ENCODE measurements around the gene MGST2.

MGST2 gene

GRCh38 chr4:139704915-139705485 is 39.4 kb downstream of the MGST2 start:
- DNase-seq (ENCODE audit: low read depth in 2 of 2): no peak

- DNase-seq (ENCODE audit: low read depth in 2 of 2): no peak
Observed at GRCh38 chr4:139709660-139710059, 44.0 kb downstream of the MGST2 start.

GRCh38 chr4:139710073-139710472 is 44.5 kb downstream of the MGST2 start:
- no peak for DNase-seq (ENCODE audit: low read depth in 2 of 2)

GRCh38 chr4:139711461-139711860 is 45.8 kb downstream of the MGST2 start:
- no peak for DNase-seq (ENCODE audit: low read depth in 2 of 2)

- DNase-seq (ENCODE audit: low read depth in 2 of 2): no peak
Observed at GRCh38 chr4:139712882-139713281, 47.3 kb downstream of the MGST2 start.

GRCh38 chr4:139715746-139716391 is 50.2 kb downstream of the MGST2 start:
- no peak for DNase-seq (ENCODE audit: low read depth in 2 of 2)

GRCh38 chr4:139718358-139718757 is 52.7 kb downstream of the MGST2 start:
- no peak for DNase-seq (ENCODE audit: low read depth in 2 of 2)

- no peak for DNase-seq (ENCODE audit: low read depth in 2 of 2)
Observed at GRCh38 chr4:139718833-139719232, 53.2 kb downstream of the MGST2 start.

- DNase-seq (ENCODE audit: low read depth in 2 of 2): no peak
Observed at GRCh38 chr4:139719381-139720101, 53.9 kb downstream of the MGST2 start.

- DNase-seq (ENCODE audit: low read depth in 2 of 2): no peak
Observed at GRCh38 chr4:139720806-139721205, 55.2 kb downstream of the MGST2 start.

- DNase-seq (ENCODE audit: low read depth in 2 of 2): no peak
Observed at GRCh38 chr4:139721789-139722188, 56.2 kb downstream of the MGST2 start.

- DNase-seq (ENCODE audit: low read depth in 2 of 2): no peak
Observed at GRCh38 chr4:139725236-139725635, 59.6 kb downstream of the MGST2 start.

- DNase-seq (ENCODE audit: low read depth in 2 of 2): no peak
Observed at GRCh38 chr4:139726615-139727014, 61.0 kb downstream of the MGST2 start.

GRCh38 chr4:139728146-139728545 is 62.5 kb downstream of the MGST2 start:
- no peak for DNase-seq (ENCODE audit: low read depth in 2 of 2)

- no peak for DNase-seq (ENCODE audit: low read depth in 2 of 2)
Observed at GRCh38 chr4:139728840-139729239, 63.2 kb downstream of the MGST2 start.

GRCh38 chr4:139732991-139733570 is 67.5 kb downstream of the MGST2 start:
- no peak for DNase-seq (ENCODE audit: low read depth in 2 of 2)

- DNase-seq (ENCODE audit: low read depth in 2 of 2): peak in 1 of 2 experiments; percentile 29
Observed at GRCh38 chr4:139734201-139734874, 68.7 kb downstream of the MGST2 start.

- DNase-seq (ENCODE audit: low read depth in 2 of 2): peak; percentile 62 to 72
Observed at GRCh38 chr4:139734875-139735380, 69.3 kb downstream of the MGST2 start.

- no peak for DNase-seq (ENCODE audit: low read depth in 2 of 2)
Observed at GRCh38 chr4:139735381-139736273, 70.0 kb downstream of the MGST2 start.

GRCh38 chr4:139736274-139736660 is 70.6 kb downstream of the MGST2 start:
- DNase-seq (ENCODE audit: low read depth in 2 of 2): no peak

GRCh38 chr4:139736661-139737060 is 71.0 kb downstream of the MGST2 start:
- no peak for DNase-seq (ENCODE audit: low read depth in 2 of 2)

All from fibroblast of skin of left quadriceps (primary cell).